ENCODE measurements around the gene TMEM247.

DNA sequence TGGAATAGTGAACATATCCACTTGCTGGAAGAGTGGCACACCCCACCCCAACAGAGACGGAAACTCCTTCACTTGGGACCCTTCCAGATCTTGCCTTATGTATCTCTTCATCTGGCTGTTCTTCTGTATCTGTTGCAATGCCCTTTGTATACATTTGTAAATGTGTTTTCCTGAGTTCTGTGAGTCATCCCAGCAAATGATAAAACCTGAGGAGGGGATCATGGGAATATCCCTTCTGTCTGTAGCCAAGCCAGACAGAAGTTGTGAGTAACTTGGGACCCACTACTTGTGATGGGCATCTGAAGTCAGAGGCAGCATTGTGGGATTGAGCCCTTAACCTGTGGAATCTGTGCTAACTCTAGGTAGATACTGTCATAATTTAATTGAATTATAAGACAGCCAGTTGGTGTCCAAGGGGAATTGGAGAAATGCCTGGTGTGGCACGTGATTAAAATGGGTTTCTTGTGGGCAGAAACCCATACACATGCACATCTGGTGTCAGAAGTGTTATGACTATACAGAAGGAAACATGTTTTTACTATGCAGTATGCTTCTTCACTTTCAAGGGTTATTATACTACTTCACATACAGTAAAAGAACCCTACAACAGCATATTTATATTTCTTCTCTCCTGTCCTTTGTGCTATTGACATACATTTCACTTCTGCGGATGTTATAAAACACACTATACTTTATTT lies 32.3 kb upstream of the TMEM247 start:
- TF ChIP-seq, protein P1, sequence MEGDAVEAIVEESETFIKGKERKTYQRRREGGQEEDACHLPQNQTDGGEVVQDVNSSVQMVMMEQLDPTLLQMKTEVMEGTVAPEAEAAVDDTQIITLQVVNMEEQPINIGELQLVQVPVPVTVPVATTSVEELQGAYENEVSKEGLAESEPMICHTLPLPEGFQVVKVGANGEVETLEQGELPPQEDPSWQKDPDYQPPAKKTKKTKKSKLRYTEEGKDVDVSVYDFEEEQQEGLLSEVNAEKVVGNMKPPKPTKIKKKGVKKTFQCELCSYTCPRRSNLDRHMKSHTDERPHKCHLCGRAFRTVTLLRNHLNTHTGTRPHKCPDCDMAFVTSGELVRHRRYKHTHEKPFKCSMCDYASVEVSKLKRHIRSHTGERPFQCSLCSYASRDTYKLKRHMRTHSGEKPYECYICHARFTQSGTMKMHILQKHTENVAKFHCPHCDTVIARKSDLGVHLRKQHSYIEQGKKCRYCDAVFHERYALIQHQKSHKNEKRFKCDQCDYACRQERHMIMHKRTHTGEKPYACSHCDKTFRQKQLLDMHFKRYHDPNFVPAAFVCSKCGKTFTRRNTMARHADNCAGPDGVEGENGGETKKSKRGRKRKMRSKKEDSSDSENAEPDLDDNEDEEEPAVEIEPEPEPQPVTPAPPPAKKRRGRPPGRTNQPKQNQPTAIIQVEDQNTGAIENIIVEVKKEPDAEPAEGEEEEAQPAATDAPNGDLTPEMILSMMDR (IDR thresholded peaks at IDR 0.05), result no peak
- TF ChIP-seq POLR2A (IDR thresholded peaks at IDR 0.05), result no peak
